NCI-H82 treated with DMSO at 0.1 percent for 48 hours (cell line): Measurements from ENCODE around the gene KIAA0319L.
A peak's percentile ranks its signal among the peaks of the same experiment; 100 is the strongest.
"Not testable (repeated sequence)": the region's sequence is repeated elsewhere in the genome, so short reads cannot be mapped to it uniquely, and the experiment has no call there.

ENCODE experiments used
- DNase-seq: peaks from one replicate; lab custom pipeline; 2025; ENCODE audit not compliant: unreplicated experiment; lab: John Stamatoyannopoulos, UW

KIAA0319L gene

DNA sequence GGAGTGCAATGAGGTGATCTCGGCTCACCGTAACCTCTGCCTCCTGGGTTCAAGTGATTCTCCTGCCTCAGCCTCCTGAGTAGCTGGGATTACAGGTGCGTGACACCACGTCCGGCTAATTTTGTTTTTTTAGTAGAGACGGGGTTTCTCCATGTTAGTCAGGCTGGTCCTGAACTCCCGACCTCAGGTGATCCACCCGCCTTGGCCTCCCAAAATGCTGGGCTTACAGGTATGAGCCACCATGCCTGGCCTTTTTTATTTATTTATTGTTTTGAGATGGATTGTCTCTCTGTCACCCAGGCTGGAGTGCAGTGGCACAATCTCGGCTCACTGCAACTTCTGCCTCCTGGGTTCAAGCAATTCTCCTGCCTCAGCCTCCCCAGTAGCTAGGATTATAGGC, 24.4 kb upstream of the KIAA0319L start:
- not testable (repeated sequence) for DNase-seq

- no peak for DNase-seq
Observed at GRCh38 chr1:35580949-35581388, 23.8 kb upstream of the KIAA0319L start.

GRCh38 chr1:35577071-35577998, 20.1 kb upstream of the KIAA0319L start:
- no peak for DNase-seq

GRCh38 chr1:35576766-35577070, 19.5 kb upstream of the KIAA0319L start:
- DNase-seq = not testable (repeated sequence)

DNA sequence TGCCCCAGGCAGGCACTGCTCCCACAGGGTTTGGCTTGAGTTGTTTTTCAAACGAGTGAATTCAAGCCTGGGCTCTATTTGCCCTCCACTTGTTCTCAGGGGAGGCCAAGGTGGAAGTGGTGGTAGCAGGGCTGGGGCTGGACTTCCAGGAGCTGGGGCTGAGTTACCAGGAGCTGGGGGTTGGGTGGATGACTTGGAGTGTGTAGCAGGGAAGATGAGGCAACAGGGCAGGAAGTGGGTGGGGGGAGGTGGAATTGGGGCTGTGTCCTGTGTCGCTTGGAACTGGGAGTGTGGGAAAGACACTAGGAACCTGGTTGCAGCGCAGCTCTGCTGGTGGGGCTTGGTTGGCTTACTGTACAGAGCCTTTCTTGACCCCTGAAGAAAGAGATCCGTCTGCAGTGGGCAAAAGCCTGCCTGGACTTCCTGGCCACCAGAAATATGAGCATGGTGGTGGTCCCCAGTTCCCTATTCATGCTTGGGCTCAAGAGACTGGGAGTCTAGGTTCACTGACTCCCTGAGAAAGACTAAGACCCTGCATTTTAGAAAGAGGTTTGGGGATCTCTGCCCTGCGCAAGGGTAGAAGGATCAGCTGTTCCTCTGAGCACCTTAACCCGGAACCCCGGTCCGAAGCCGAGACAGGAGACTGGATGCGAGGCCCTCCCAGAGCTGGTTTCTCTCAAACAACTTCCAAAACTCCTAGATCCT, 19.0 kb upstream of the KIAA0319L start:
- DNase-seq = no peak

DNA sequence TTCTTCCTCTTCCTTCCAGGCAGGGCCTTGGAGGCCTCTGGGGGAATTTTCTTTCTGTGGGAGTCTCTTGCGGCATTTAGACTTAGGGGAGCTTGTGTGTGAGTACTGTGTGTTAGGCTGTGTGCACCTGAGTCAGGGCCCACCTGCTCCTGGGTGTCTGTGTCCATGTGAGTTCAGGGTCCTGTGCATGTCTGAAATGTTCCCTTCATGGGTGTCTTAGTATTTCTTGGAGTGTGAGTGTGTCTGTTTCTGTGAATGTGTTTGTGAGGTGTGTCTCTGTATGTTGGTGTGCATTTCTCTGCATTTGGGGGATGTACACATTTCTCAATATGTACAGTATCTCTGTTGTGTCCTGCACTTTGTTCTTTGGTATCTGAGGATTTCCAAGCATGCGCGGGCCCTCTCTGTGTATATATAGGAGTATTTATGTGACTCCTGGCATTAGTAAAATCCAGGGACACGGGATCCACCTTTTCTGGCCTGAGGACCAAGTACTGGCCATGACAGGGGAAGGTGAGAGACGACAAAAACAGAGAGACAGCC, 18.3 kb upstream of the KIAA0319L start:
- no peak for DNase-seq

DNA sequence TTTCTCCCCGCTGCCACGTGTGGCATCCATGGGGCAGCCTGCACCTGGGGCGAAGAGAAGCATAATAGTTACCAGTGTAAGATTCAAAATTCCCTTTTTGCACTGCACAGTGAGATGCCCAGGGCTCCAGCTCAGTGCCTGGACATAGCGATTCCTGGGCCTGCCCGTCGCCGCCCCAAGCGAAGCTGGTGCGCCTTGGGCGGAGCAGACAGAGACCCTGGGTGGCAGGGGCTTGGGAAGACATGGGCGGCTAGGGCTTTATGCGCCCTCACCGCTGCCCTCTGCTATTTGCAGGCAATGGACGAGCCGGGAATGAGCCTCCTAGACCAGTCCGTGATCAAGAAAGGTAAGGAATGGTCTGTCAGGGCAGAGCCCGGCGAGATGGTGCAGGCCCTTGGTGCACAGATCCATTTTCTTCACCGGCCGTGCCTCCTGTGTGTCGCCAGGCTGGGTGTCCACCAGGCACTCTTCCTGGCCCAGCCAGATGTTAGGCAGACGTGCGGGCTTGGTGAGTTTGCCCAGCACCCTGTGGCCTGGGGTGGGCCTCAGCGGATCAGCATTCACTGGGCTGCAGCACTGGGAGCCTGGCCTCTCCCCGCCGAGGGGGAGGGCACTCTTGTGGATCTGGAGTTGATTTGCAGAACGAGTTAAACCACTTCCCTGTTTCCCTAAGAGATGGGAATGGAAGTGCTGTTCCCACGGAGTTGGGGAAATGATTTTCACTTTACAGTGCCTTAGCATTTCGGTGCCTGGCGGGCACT, 17.6 kb upstream of the KIAA0319L start:
- no peak for DNase-seq

- DNase-seq = no peak
Observed at GRCh38 chr1:35574125-35574654, 17.0 kb upstream of the KIAA0319L start.

- no peak for DNase-seq
Observed at GRCh38 chr1:35573198-35574124, 16.3 kb upstream of the KIAA0319L start, which contains the start of gene TFAP2E. Gene TFAP2E, plus strand, starts transcription at chr1:35573314. Its CDS starts 264 bp downstream, at chr1:35573578.

DNA sequence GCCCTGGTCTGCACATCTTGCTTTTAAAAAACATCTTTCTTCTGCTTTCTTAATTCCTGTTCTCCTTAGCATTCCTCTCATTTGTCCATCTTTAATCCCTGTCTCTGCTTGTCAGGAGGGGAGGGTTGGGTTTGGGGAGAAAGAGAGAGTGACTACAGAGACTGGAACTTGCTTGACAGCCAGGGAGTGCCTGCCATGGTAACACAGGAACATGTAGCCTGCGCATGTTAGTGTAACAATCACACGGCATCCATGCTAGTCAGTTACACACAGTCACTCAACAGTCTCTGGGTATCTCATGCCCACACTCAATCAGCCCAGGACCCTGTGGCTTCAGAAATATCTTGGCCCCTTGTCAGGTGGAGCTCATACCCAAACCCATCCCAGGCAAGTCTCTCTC, 15.1 kb upstream of the KIAA0319L start:
- DNase-seq = no peak

DNA sequence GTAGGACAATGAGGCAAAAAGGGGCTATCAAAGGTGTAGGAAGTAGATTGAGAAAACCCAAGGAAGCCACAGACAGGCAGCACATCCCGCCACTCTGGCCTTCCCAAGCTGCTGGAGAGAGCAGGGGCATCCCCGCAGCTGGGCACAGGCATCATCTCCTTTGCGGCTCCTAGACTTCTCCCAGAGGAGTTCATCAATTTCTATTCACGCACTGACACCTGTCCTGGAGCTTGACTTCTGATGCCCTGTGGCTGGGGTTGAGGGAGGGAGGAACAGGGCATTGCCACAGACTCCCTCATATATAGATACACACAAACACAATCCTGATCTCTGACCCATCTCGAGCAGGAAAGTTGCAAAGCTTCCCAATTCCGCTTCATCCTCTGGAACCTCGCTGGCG, 14.1 kb upstream of the KIAA0319L start:
- DNase-seq = no peak

DNA sequence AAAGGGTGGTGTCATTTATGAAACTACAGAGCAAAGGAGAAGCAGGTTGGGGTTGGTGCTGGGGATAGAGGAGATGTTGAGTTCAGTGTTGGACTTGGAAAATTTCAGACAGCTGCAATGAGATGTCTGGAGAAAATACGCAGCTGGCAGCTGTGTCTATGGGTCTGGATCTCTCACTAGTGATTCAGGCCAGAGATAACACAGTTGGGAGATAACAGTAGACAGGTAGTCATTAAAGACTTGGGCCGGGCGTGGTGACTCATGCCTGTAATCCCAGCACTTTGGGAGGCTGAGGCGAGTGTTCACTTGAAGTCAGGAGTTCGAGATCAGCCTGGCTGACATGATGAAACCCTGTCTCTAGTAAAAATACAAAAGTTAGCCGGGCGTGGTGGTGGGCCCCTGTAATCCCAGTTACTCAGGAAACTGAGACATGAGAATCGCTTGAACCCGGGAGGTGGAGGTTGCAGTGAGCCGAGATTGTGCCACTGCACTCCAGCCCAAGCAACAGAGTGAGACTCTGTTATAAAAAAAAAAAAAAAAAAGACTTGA, 13.5 kb upstream of the KIAA0319L start:
- no peak for DNase-seq

DNA sequence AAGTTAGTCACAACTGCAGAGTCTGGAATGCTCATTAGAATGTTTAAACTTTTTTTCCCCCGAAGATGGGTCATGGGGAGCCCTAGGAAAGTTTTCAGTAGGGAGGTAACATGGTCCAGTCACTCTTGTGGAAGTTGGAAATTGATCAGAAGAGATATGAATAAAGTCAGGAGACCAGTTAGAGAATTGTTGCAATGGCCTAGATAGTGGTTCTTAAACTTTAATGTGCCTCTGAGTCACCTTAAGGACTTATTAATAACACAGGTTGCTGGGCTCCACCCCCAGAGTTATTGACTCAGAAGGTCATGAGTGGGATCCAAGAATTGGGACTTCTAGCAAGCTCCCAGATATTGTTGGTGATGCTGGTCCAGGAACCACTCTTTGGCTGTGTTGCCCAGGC, 12.7 kb upstream of the KIAA0319L start:
- no peak for DNase-seq

GRCh38 chr1:35568975-35569395, 11.8 kb upstream of the KIAA0319L start:
- peak; percentile 39 for DNase-seq

DNA sequence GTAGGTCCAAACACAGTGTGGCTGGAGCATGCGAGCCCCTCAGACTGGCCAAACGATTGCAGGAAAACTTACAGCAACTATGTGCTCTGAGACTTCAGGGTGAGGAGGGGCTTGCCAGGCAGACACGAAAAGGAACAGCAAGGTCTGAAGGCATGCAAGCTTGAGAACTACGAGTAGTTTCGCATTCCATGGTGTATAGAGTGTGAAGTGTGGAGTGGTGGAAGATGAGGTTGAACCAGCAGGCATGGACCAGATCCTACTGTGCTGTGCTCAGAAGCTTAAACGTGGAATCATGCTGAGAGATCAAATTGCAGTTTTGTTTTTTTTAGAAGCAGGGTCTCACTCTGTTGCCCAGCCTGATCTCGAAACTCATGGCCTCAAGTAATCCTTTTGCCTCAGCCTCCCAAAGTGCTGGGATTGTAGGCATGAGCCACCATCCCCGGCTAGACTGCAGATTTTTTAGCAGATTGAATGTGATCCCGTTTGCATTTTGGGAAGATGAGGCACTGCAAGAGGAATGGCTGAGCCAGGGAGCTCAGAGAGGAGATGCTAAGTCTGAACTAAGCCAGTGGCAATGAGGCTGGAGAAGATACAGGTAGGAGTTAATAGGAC, 10.8 kb upstream of the KIAA0319L start:
- DNase-seq = no peak

GRCh38 chr1:35565742-35566133, 8.5 kb upstream of the KIAA0319L start:
- DNase-seq = no peak

GRCh38 chr1:35564884-35565741, 7.9 kb upstream of the KIAA0319L start:
- no peak for DNase-seq
